HFFc6 (cell line): ENCODE measurements around the gene ARAF. TPM values are rescaled to one million over a fixed set of nuclear protein-coding genes. Genes with fewer than 3 reads are reported as not detected.

Source experiments
- DNase-seq: peaks from one replicate; pipeline ENCODE4 v3.0.0-alpha.2; 2018
- H3K27ac Mint-ChIP-seq: 2 replicates; pipeline ENCODE4 v1.8.0; 2020; ENCODE audit warnings: mild to moderate bottlenecking, mixed read lengths
- H3K27me3 Mint-ChIP-seq: 2 replicates; pipeline ENCODE4 v1.8.0; 2021; ENCODE audit warnings: mild to moderate bottlenecking, moderate library complexity, mixed read lengths; ENCODE audit not compliant: insufficient read depth
- H3K36me3 Mint-ChIP-seq: 2 replicates; pipeline ENCODE4 v1.8.0; 2021; ENCODE audit warnings: low read depth, mixed read lengths
- H3K4me1 Mint-ChIP-seq: 2 replicates; pipeline ENCODE4 v1.8.0; 2020; ENCODE audit warnings: low read depth, mixed read lengths
- H3K4me3 Mint-ChIP-seq: 2 replicates; pipeline ENCODE4 v1.8.0; 2020; ENCODE audit warnings: mild to moderate bottlenecking, moderate library complexity, mixed read lengths
- H3K9me3 Mint-ChIP-seq: 2 replicates; pipeline ENCODE4 v1.8.0; 2020; ENCODE audit warnings: mild to moderate bottlenecking, mixed read lengths
- total RNA-seq, 6 experiments: library from RNA; stranded (reverse); fragmentation: NEBNext Ultra II Directional; extraction: Animal tissue kit (Norgen Biotek cat#: 25700); gene quantifications; 2 replicates in 1 of 6; 3 replicates in 5 of 6; pipeline ENCODE4 v1.2.3, GENCODE V29; 2021
- TF ChIP-seq, protein P1 (sequence below): fragments of 200-600 bp; sonication (generic); IDR thresholded peaks from 2 replicates; pipeline ENCODE4 v1.5.0; 2021; ENCODE audit warnings: antibody characterized with exemption, mild to moderate bottlenecking

Gene ARAF
- total RNA-seq, 6 experiments from 2014 or later, result 68.8 to 80.7 (median 75.3) TPM

DNA sequence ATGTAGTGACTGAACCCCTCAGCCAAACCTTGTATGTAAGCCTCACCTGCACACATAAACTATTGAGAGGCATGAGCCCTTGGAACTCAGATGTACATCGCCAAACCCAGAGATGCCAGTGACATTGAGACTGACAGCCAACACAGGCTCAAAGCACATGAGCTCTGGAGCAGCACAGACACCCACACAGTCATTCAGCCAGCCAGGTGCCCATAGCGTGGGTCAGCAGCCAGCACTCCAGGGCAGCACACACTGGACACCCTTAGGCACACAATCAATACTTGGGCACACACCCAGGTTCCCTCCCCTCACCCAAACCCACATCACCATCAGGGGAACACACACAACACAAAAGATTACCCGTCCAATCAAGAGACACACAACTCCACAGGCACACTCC is 16.9 kb downstream of the ARAF start:
- DNase-seq, result no peak
- no peak overlapping the region for H3K4me3 Mint-ChIP-seq
- peaks cover 49% of the 10 kb centered on the region for H3K4me1 Mint-ChIP-seq
- TF ChIP-seq, protein P1, sequence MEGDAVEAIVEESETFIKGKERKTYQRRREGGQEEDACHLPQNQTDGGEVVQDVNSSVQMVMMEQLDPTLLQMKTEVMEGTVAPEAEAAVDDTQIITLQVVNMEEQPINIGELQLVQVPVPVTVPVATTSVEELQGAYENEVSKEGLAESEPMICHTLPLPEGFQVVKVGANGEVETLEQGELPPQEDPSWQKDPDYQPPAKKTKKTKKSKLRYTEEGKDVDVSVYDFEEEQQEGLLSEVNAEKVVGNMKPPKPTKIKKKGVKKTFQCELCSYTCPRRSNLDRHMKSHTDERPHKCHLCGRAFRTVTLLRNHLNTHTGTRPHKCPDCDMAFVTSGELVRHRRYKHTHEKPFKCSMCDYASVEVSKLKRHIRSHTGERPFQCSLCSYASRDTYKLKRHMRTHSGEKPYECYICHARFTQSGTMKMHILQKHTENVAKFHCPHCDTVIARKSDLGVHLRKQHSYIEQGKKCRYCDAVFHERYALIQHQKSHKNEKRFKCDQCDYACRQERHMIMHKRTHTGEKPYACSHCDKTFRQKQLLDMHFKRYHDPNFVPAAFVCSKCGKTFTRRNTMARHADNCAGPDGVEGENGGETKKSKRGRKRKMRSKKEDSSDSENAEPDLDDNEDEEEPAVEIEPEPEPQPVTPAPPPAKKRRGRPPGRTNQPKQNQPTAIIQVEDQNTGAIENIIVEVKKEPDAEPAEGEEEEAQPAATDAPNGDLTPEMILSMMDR, result no peak
- H3K27ac Mint-ChIP-seq, result peak overlapping the region; percentile 27; the same call in 1 of the 2 replicates
- peaks cover 2% of the 10 kb centered on the region for H3K27me3 Mint-ChIP-seq
- no peaks in the 10 kb centered on the region for H3K36me3 Mint-ChIP-seq
- no peaks in the 10 kb centered on the region for H3K9me3 Mint-ChIP-seq

DNA sequence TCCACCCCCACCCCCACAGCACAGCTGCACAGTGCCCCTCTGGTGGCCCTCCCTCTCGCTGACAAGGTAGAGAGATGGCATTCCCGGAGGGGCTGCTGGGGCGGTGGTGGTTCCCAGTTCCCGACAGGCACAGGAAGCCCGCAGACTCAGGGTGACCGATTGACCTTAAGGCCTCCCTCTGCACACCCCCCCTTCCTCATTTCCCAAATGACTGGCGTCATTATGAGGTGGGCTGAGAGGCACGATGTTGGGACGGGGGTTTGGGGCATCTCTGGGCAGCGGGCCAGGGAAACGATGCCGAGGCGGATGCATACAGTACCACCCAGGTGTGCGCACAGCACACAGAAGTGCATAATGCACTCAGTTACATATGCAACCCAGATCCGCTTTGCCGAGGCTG is 17.7 kb downstream of the ARAF start:
- Mint-ChIP-seq H3K4me1 (peaks cover 46% of the 10 kb centered on the region), H3K4me3 (no peak overlapping the region), H3K9me3 (no peaks in the 10 kb centered on the region), H3K27me3 (peaks cover 2% of the 10 kb centered on the region; the same call in 1 of the 2 replicates), H3K36me3 (peaks cover 4% of the 10 kb centered on the region), H3K27ac (no peak overlapping the region; the same call in 1 of the 2 replicates)
- no peak for DNase-seq
- TF ChIP-seq, protein P1, result no peak

DNA sequence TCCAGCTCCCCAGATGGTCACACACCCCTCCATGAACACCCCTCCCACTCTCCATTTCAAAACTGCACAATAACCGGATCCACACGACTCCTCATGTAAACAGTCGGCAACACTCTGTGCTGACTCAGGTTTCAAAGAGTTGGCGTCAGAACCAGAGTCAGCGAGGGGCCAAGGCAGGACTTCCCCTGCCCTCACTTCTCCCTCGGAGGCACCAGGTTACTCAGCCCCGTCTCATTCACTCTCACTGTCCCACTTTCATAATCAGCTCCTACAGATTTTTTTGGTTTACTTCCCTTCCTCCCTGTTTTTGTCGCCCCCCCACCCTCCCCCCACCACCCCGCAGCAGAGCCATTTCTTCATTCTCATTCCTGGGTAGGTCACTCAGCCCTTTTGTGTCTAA is 18.5 kb downstream of the ARAF start:
- TF ChIP-seq, protein P1, result no peak
- Mint-ChIP-seq H3K4me3 (peak overlapping the region; percentile 81), H3K27ac (peak overlapping the region; percentile 95), H3K27me3 (peaks cover 2% of the 10 kb centered on the region; the same call in 1 of the 2 replicates), H3K36me3 (peaks cover 9% of the 10 kb centered on the region), H3K4me1 (peaks cover 53% of the 10 kb centered on the region), H3K9me3 (no peaks in the 10 kb centered on the region)
- DNase-seq, result peak; percentile 40

DNA sequence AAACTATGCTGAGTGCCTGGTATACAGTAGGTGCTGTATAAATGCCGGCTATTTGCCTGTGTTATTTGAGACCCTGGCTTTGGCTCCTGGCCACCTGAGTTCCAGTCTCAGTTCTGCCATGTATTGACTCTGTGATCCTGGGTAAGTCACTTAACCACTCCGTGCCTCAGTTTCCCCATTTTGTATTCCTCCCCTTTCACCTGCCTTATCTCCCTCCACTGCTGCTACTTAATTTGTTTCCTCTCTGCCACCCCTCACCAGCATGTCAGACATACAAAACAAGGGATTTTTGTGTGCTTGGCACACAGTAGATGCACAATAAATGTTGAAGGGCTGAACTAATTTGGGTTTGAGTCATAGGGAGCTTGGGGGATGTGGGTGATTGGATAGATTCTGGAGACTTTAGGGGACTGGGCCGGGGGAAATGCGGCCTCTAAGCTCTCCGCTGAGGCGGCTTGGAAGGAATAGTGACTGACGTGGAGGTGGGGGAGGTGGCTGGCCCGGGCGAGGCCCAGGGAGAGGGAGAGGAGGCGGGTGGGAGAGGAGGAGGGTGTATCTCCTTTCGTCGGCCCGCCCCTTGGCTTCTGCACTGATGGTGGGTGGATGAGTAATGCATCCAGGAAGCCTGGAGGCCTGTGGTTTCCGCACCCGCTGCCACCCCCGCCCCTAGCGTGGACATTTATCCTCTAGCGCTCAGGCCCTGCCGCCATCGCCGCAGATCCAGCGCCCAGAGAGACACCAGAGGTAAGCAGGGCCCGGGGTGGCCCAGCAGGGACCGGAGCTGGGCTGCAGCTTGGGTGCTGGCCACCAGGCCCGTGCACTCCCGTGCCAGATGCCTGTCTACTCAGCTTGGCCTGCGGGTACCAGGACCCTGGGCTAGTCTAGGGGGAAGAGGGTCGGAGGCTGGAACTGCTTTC is 21.0 kb downstream of the ARAF start, which contains the start of gene TIMP1:
TSS of gene TIMP1 (plus strand) at position 706 of the 917 bp plus-strand sequence. CDS start 980 bp downstream, outside the sequence.
- peak within 1 kb of the TSS; percentile 89 for H3K27ac Mint-ChIP-seq
- TF ChIP-seq, protein P1, result 0 out of 2 replicates have a peak, but pooled peaks have one; percentile 7
- H3K27me3 Mint-ChIP-seq, result peaks cover 4% of the 10 kb centered on the region
- H3K4me3 Mint-ChIP-seq, result peak within 1 kb of the TSS; percentile 90
- DNase-seq, result peak; percentile 91
- peaks cover 60% of the 10 kb centered on the region for H3K4me1 Mint-ChIP-seq
- H3K36me3 Mint-ChIP-seq, result peaks cover 13% of the 10 kb centered on the region
- no peaks in the 10 kb centered on the region for H3K9me3 Mint-ChIP-seq

DNA sequence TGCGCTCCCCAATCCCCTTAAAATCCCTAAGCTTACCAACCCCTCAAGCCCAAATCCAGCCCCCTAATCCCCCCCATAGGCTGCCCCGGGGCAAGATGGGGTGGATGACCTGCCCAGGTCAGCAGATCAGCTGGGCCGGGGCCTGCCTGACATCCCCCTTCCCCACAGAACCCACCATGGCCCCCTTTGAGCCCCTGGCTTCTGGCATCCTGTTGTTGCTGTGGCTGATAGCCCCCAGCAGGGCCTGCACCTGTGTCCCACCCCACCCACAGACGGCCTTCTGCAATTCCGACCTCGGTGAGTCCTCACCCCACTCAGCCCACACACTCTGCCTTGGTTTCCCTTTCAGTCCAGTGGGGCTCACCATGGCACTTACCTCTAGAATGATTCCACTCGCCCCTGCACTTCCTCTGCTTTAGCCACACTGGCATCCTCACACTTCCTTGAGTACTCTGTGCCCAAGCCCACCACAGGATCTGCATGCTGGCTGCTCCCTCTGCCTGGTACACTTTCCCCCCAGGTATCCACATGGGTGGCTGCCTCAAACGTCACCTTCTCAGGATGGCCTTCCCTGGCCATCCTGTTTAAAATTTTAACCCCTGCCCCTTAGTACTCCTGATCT is 22.3 kb downstream of the ARAF start:
- Mint-ChIP-seq H3K9me3 (no peaks in the 10 kb centered on the region), H3K27ac (peak overlapping the region; percentile 89), H3K27me3 (peaks cover 4% of the 10 kb centered on the region), H3K4me3 (peak overlapping the region; percentile 90), H3K36me3 (peaks cover 13% of the 10 kb centered on the region), H3K4me1 (peaks cover 46% of the 10 kb centered on the region)
- DNase-seq, result no peak
- TF ChIP-seq, protein P1, result no peak
